ENCODE data around the gene DTX2.

DNA sequence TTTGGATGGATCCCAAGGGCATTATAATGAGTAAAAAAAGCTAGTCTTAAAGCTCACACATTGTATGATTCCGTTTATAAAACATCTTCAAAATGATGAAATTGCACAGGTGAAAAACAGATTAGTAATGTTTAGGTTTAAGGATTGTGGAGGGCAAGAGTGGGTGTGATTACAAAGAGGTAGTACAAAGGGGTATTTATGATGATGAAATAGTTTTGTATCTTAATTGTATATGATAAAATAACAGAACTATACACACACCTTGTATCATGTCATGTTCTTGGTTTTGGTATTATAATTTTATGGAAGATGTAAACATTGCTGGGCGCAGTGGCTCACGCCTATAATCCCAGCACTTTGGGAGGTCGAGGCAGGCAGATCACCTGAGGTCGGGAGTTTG lies 49.3 kb upstream of the DTX2 start:
- TF ChIP-seq POLR2A (IDR thresholded peaks at IDR 0.05): no peak
- TF ChIP-seq, protein P1, sequence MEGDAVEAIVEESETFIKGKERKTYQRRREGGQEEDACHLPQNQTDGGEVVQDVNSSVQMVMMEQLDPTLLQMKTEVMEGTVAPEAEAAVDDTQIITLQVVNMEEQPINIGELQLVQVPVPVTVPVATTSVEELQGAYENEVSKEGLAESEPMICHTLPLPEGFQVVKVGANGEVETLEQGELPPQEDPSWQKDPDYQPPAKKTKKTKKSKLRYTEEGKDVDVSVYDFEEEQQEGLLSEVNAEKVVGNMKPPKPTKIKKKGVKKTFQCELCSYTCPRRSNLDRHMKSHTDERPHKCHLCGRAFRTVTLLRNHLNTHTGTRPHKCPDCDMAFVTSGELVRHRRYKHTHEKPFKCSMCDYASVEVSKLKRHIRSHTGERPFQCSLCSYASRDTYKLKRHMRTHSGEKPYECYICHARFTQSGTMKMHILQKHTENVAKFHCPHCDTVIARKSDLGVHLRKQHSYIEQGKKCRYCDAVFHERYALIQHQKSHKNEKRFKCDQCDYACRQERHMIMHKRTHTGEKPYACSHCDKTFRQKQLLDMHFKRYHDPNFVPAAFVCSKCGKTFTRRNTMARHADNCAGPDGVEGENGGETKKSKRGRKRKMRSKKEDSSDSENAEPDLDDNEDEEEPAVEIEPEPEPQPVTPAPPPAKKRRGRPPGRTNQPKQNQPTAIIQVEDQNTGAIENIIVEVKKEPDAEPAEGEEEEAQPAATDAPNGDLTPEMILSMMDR (IDR thresholded peaks at IDR 0.05 in 8 of 11, conservative IDR thresholded peaks at IDR 0.05 in 3 of 11): no peak
- TF ChIP-seq POLR2AphosphoS5 (IDR thresholded peaks at IDR 0.05): no peak
